UCSD-AML1 (cell line): ENCODE measurements around the gene MYH10.

Source experiments
- DNase-seq: peaks from one replicate; lab custom pipeline; 2025; ENCODE audit not compliant: unreplicated experiment; lab: John Stamatoyannopoulos, UW

MYH10 gene

GRCh38 chr17:8499171-8499570 is 131.4 kb downstream of the MYH10 start:
- DNase-seq, result no peak

GRCh38 chr17:8496081-8496480 is 134.4 kb downstream of the MYH10 start:
- no peak for DNase-seq

GRCh38 chr17:8494506-8495111 is 135.9 kb downstream of the MYH10 start:
- DNase-seq, result no peak

- no peak for DNase-seq
These were observed 136.5 kb downstream of the MYH10 start for GRCh38 chr17:8494021-8494420.

GRCh38 chr17:8492121-8492520 is 138.4 kb downstream of the MYH10 start:
- DNase-seq, result no peak

- DNase-seq, result no peak
These were observed 140.1 kb downstream of the MYH10 start for GRCh38 chr17:8490256-8491023.

GRCh38 chr17:8489841-8490240 is 140.7 kb downstream of the MYH10 start:
- no peak for DNase-seq

- DNase-seq, result no peak
These were observed 141.6 kb downstream of the MYH10 start for GRCh38 chr17:8488901-8489300.

- no peak for DNase-seq
These were observed 142.0 kb downstream of the MYH10 start for GRCh38 chr17:8488491-8488890.

- DNase-seq, result no peak
These were observed 142.8 kb downstream of the MYH10 start for GRCh38 chr17:8487743-8488142.

- no peak for DNase-seq
These were observed 143.3 kb downstream of the MYH10 start for GRCh38 chr17:8487130-8487645.

- DNase-seq, result no peak
These were observed 145.0 kb downstream of the MYH10 start for GRCh38 chr17:8485491-8485890.

GRCh38 chr17:8484465-8484864 is 146.1 kb downstream of the MYH10 start:
- no peak for DNase-seq

- DNase-seq, result no peak
These were observed 148.0 kb downstream of the MYH10 start for GRCh38 chr17:8482546-8482945.

- DNase-seq, result no peak
These were observed 148.8 kb downstream of the MYH10 start for GRCh38 chr17:8481703-8482102.

GRCh38 chr17:8481089-8481488 is 149.4 kb downstream of the MYH10 start:
- no peak for DNase-seq

- no peak for DNase-seq
These were observed 150.2 kb downstream of the MYH10 start for GRCh38 chr17:8480011-8480976.

GRCh38 chr17:8479431-8479947 is 151.0 kb downstream of the MYH10 start:
- DNase-seq, result no peak

GRCh38 chr17:8477715-8478441 is 152.6 kb downstream of the MYH10 start:
- no peak for DNase-seq

- no peak for DNase-seq
These were observed 153.4 kb downstream of the MYH10 start for GRCh38 chr17:8477171-8477570.
